Vagina (tissue), 2 donors: Measurements from ENCODE around the gene GALNT17. TPM values are rescaled to one million over a fixed set of nuclear protein-coding genes. Genes with fewer than 3 reads are reported as not detected.
"Not testable (repeated sequence)": the region's sequence is repeated elsewhere in the genome, so short reads cannot be mapped to it uniquely, and the experiment has no call there.

Experiments
- DNase-seq, 2 donors: peaks; one replicate each; pipeline ENCODE4 v3.0.0-alpha.2; 2017; ENCODE audit errors: extremely low spot score in 2 of 2
- H3K27ac ChIP-seq: fragments of 200-600 bp; sonication (generic); one replicate; pipeline ENCODE4 v1.5.1; 2019
- H3K27me3 ChIP-seq: fragments of 200-600 bp; sonication (generic); one replicate; pipeline ENCODE4 v1.5.1; 2019
- H3K36me3 ChIP-seq, 2 donors: fragments of 200-600 bp; sonication (generic); one replicate each; pipeline ENCODE4 v1.5.1; 2017 to 2019
- H3K4me1 ChIP-seq: fragments of 200-600 bp; sonication (generic); one replicate; pipeline ENCODE4 v1.5.1; 2019
- H3K4me3 ChIP-seq, 2 donors: fragments of 200-600 bp; sonication (generic); 1 replicate in 1 of 2; 2 replicates in 1 of 2; pipeline ENCODE4 v1.5.1; 2016 to 2019
- H3K9me3 ChIP-seq: fragments of 200-600 bp; sonication (generic); one replicate; pipeline ENCODE4 v1.5.1; 2019
- CTCF ChIP-seq, 3 experiments: fragments of 450-650 bp in 2 of 3; fragments of 200-600 bp in 1 of 3; sonication (generic) in 1 of 3; IDR thresholded peaks; one replicate each; pipeline ENCODE4 v1.5.1; 2017 to 2019; ENCODE audit warnings: antibody characterized with exemption in 3 of 3, mild to moderate bottlenecking in 2 of 3, moderate library complexity in 2 of 3
- POLR2A ChIP-seq, 2 donors: fragments of 450-650 bp; IDR thresholded peaks; one replicate each; pipeline ENCODE4 v1.6.1; 2017; ENCODE audit warnings: antibody characterized with exemption in 2 of 2, mild to moderate bottlenecking in 2 of 2, moderate library complexity in 2 of 2
- POLR2AphosphoS5 ChIP-seq, 2 donors: sonication (generic); formaldehyde crosslinking; IDR thresholded peaks; one replicate each; pipeline ENCODE4 v1.9.0; 2017; ENCODE audit warnings: antibody characterized with exemption in 2 of 2, mild to moderate bottlenecking in 2 of 2, low read depth in 1 of 2; ENCODE audit not compliant: insufficient read depth in 1 of 2
- intact Hi-C: fragments of 100-400 bp; cut with DNase I; formaldehyde crosslinking; loops from one replicate; pipeline ENCODE4 v1.15.1; 2023
- total RNA-seq: library from RNA; depleted of rRNA; stranded (reverse); fragments of >200 nt; gene quantifications from one replicate; pipeline ENCODE4 v1.2.3, GENCODE V29; 2016

The GALNT17 gene
- total RNA-seq, 1 donor from 2014 or later: 3.9 TPM

- Histone ChIP-seq H3K9me3 (no peaks in the 10 kb centered on the region), H3K4me1 (peaks cover 11% of the 10 kb centered on the region), H3K36me3 (no peaks in the 10 kb centered on the region), H3K27me3 (no peaks in the 10 kb centered on the region), H3K4me3 (no peak overlapping the region), H3K27ac (no peak overlapping the region)
- no peak for TF ChIP-seq POLR2A (IDR thresholded peaks at IDR 0.05)
- no peak for TF ChIP-seq POLR2AphosphoS5 (IDR thresholded peaks at IDR 0.05; ENCODE audit: insufficient read depth in 1 of 2, low read depth in 1 of 2)
- TF ChIP-seq CTCF (IDR thresholded peaks at IDR 0.05): no peak
- intact Hi-C loops: no loop called here
- no peak for DNase-seq
These were observed 498.6 kb downstream of the GALNT17 start for GRCh38 chr7:71630516-71630915.

DNA sequence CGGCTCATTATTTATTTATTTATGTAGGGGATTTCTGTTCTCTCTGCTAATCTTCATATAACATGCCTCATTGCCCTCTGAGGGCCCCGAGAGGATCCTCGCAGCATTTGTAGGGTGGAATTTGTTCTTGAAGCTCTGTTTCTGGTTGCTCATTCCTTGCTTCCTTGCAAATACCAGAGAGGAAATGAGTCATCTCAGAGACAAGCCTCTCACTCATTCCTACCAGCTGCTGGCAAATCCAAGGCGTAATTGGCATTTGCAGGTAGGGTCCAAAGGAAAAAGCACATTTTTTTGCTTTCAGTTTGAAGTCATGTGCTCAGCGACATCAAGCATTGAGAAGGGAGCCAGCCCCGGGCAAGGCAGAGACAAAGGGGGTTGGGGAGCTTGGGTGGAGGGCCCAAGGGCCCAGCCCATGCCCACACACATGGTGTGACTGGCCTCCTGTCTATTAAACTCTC is 501.6 kb downstream of the GALNT17 start:
- DNase-seq: no peak
- H3K9me3 ChIP-seq: no peaks in the 10 kb centered on the region
- no peaks in the 10 kb centered on the region for H3K36me3 ChIP-seq
- peaks cover 11% of the 10 kb centered on the region for H3K4me1 ChIP-seq
- H3K4me3 ChIP-seq: no peak overlapping the region
- no peak for TF ChIP-seq CTCF (IDR thresholded peaks at IDR 0.05)
- no peak for TF ChIP-seq POLR2AphosphoS5 (IDR thresholded peaks at IDR 0.05; ENCODE audit: insufficient read depth in 1 of 2, low read depth in 1 of 2)
- no peak for TF ChIP-seq POLR2A (IDR thresholded peaks at IDR 0.05)
- no peaks in the 10 kb centered on the region for H3K27me3 ChIP-seq
- H3K27ac ChIP-seq: no peak overlapping the region
- intact Hi-C loops: no loop called here

DNA sequence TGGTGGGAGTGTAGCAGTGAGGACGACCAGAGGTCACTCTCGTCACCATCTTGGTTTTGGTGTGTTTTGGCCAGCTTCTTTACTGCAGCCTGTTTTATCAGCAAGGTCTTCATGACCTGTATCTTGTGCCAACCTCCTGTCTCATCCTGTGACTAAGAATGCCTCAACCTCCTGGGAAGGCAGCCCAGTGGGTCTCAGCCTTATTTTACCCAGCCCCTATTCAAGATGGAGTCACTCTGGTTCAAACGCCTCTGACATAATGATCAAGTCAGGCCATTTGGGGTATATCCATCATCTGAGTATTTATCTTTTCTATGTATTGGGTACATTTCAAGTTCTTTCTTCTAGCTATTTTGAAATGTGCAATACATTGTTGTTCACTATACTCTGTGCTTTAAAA is 503.9 kb downstream of the GALNT17 start:
- intact Hi-C loops, H3K36me3 ChIP-seq, H3K27me3 ChIP-seq, H3K27ac ChIP-seq, H3K9me3 ChIP-seq, DNase-seq, H3K4me3 ChIP-seq: not testable (repeated sequence)
- H3K4me1 ChIP-seq: peaks cover 11% of the 10 kb centered on the region

- Histone ChIP-seq H3K27me3 (no peaks in the 10 kb centered on the region), H3K27ac (no peak overlapping the region), H3K9me3 (no peaks in the 10 kb centered on the region), H3K4me3 (no peak overlapping the region), H3K36me3 (no peaks in the 10 kb centered on the region), H3K4me1 (peaks cover 11% of the 10 kb centered on the region)
- intact Hi-C loops: no loop called here
- DNase-seq: no peak
- TF ChIP-seq CTCF (IDR thresholded peaks at IDR 0.05) (no peak), POLR2AphosphoS5 (IDR thresholded peaks at IDR 0.05; ENCODE audit: insufficient read depth in 1 of 2, low read depth in 1 of 2) (no peak), POLR2A (IDR thresholded peaks at IDR 0.05) (no peak)
These were observed 504.4 kb downstream of the GALNT17 start for GRCh38 chr7:71636329-71636728.

- Histone ChIP-seq H3K36me3 (no peaks in the 10 kb centered on the region), H3K4me3 (no peak overlapping the region), H3K27me3 (no peaks in the 10 kb centered on the region), H3K27ac (no peak overlapping the region), H3K4me1 (peaks cover 11% of the 10 kb centered on the region), H3K9me3 (no peaks in the 10 kb centered on the region)
- no peak for DNase-seq
- intact Hi-C loops: no loop called here
- TF ChIP-seq POLR2A (IDR thresholded peaks at IDR 0.05) (no peak), CTCF (IDR thresholded peaks at IDR 0.05) (no peak), POLR2AphosphoS5 (IDR thresholded peaks at IDR 0.05; ENCODE audit: insufficient read depth in 1 of 2, low read depth in 1 of 2) (no peak)
These were observed 505.6 kb downstream of the GALNT17 start for GRCh38 chr7:71637578-71637977.

DNA sequence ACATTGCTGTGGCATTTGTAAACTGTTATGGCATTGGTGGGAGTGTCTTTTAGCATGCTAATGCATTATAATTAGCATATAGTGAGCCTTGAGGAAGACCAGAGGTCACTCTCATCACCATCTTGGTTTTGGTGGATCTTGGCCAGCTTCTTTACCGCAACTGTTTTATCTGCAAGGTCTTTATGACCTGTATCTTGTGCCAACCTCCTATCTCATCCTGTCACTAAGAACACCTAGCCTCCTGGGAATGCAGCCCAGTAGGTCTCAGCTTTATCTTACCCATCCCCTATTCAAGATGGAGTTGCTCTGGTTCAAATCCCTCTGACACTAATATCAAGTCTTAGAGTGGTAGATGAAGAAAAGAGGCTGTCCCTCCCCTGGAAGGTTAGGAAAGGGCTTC is 506.2 kb downstream of the GALNT17 start:
- Histone ChIP-seq H3K36me3 (no peaks in the 10 kb centered on the region), H3K4me1 (peaks cover 8% of the 10 kb centered on the region), H3K9me3 (no peaks in the 10 kb centered on the region), H3K27me3 (no peaks in the 10 kb centered on the region), H3K4me3 (no peak overlapping the region), H3K27ac (no peak overlapping the region)
- intact Hi-C loops: no loop called here
- TF ChIP-seq CTCF (IDR thresholded peaks at IDR 0.05): no peak
- no peak for TF ChIP-seq POLR2A (IDR thresholded peaks at IDR 0.05)
- TF ChIP-seq POLR2AphosphoS5 (IDR thresholded peaks at IDR 0.05; ENCODE audit: insufficient read depth in 1 of 2, low read depth in 1 of 2): no peak
- no peak for DNase-seq
